Naive thymus-derived CD8-positive, alpha-beta T cell (primary cell): ENCODE measurements around the gene PTPN1. TPM values are rescaled to one million over a fixed set of nuclear protein-coding genes. Genes with fewer than 3 reads are reported as not detected.
A peak's percentile ranks its signal among the peaks of the same experiment; 100 is the strongest.

Experiments used
- ATAC-seq, 2 donors: fragments of 150-1000 bp; cut with Tn5 transposase in 1 of 2; sonication (Bioruptor Pico), chemical (Tn5 transposase) in 1 of 2; 1 replicate in 1 of 2; 2 replicates in 1 of 2; pipeline ENCODE4 v1.10.0; 2021; ENCODE audit warnings: mild to moderate bottlenecking in 2 of 2, moderate library complexity in 2 of 2
- POLR2A ChIA-PET: fragments of 350-600 bp; sonication (Branson Sonifier 250); formaldehyde crosslinking; loops from one replicate; lab custom pipeline; 2021; ENCODE audit warnings: antibody characterized with exemption; lab: Charles Lee
- DNase-seq, 10 donors: peaks; one replicate each; pipeline versions ENCODE4 v3.0.0 to v3.0.0-alpha.2; 2020 to 2022
- H3K27ac Mint-ChIP-seq, 10 donors: one replicate each; pipeline ENCODE4 v1.8.0; 2020 to 2022; ENCODE audit warnings: mild to moderate bottlenecking in 10 of 10, mixed read lengths in 10 of 10, moderate library complexity in 4 of 10, inconsistent platforms in 1 of 10
- H3K27me3 Mint-ChIP-seq, 5 donors: one replicate each; pipeline ENCODE4 v1.8.0; 2021 to 2022; ENCODE audit warnings: mixed read lengths in 5 of 5
- H3K36me3 Mint-ChIP-seq, 3 donors: one replicate each; pipeline ENCODE4 v1.8.0; 2020 to 2022; ENCODE audit warnings: mixed read lengths in 3 of 3, mild to moderate bottlenecking in 2 of 3, inconsistent platforms in 1 of 3
- H3K4me1 Mint-ChIP-seq, 4 donors: one replicate each; pipeline ENCODE4 v1.8.0; 2021 to 2022; ENCODE audit warnings: mixed read lengths in 4 of 4
- H3K4me3 Mint-ChIP-seq, 10 donors: one replicate each; pipeline ENCODE4 v1.8.0; 2020 to 2022; ENCODE audit warnings: mild to moderate bottlenecking in 10 of 10, mixed read lengths in 10 of 10, moderate library complexity in 6 of 10, inconsistent platforms in 1 of 10
- H3K9me3 Mint-ChIP-seq, 9 donors: one replicate each; pipeline ENCODE4 v1.8.0; 2020 to 2022; ENCODE audit warnings: mixed read lengths in 9 of 9, mild to moderate bottlenecking in 3 of 9, inconsistent platforms in 1 of 9, moderate library complexity in 1 of 9
- polyA plus RNA-seq, 3 donors: library from polyadenylated mRNA; unstranded; fragments of 300-500 nt; fragmentation: Illumina TruSeq; gene quantifications; one replicate each; pipeline ENCODE4 v1.2.3, GENCODE V29; 2021
- total RNA-seq, 8 experiments: library from RNA in 2 of 8; stranded (reverse) in 2 of 8; gene quantifications; one replicate each; pipeline ENCODE4 v1.2.3 and lab custom pipeline; 2021 to 2026

The PTPN1 gene
- total and polyA plus RNA-seq, 5 experiments from 2014 or later, result 29.1 to 56.7 (median 31.9) TPM

GRCh38 chr20:50585214-50585613 is 75.0 kb downstream of the PTPN1 start:
- POLR2A ChIA-PET, result interaction anchor here (1.3 kb wide), 1 partner anchor 74 kb away, joined by 8 read pairs; the partner anchor contains the start of gene PTPN1

GRCh38 chr20:50585678-50586077 is 75.5 kb downstream of the PTPN1 start:
- Mint-ChIP-seq H3K4me3 (no peak overlapping the region), H3K27ac (peak overlapping the region in 2 of 10 donors; percentile 27 to 61), H3K4me1 (peaks cover 2 to 12% (median 4%) of the 10 kb centered on the region in 4 donors), H3K9me3 (no peaks in the 10 kb centered on the region), H3K27me3 (no peaks in the 10 kb centered on the region), H3K36me3 (peaks cover 0 to 70% (median 0%) of the 10 kb centered on the region in 3 donors)
- ATAC-seq (no peak), DNase-seq (peak in 1 of 10 donors; percentile 22)
- POLR2A ChIA-PET, result interaction anchor here (1.3 kb wide), 1 partner anchor 75 kb away, joined by 8 read pairs; the partner anchor contains the start of gene PTPN1

More at GRCh38 chr20:50585214-50585613, 75.0 kb downstream of the PTPN1 start:
- DNase-seq (peak in 1 of 10 donors; percentile 6), ATAC-seq (no peak)
- no peaks in the 10 kb centered on the region for H3K9me3 Mint-ChIP-seq
- no peak overlapping the region for H3K4me3 Mint-ChIP-seq
- H3K4me1 Mint-ChIP-seq, result peaks cover 3 to 12% (median 4%) of the 10 kb centered on the region in 4 donors
- H3K36me3 Mint-ChIP-seq, result peaks cover 0 to 75% (median 0%) of the 10 kb centered on the region in 3 donors
- peak overlapping the region in 2 of 10 donors; percentile 3 to 61 for H3K27ac Mint-ChIP-seq
- H3K27me3 Mint-ChIP-seq, result no peaks in the 10 kb centered on the region

GRCh38 chr20:50586531-50587232 is 76.5 kb downstream of the PTPN1 start:
- peaks cover 0 to 60% (median 0%) of the 10 kb centered on the region in 3 donors for H3K36me3 Mint-ChIP-seq
- H3K4me1 Mint-ChIP-seq, result peaks cover 2 to 12% (median 4%) of the 10 kb centered on the region in 4 donors

GRCh38 chr20:50587291-50587961 is 77.2 kb downstream of the PTPN1 start:
- peak in 1 of 10 donors; percentile 59 for DNase-seq
- Mint-ChIP-seq H3K36me3 (peaks cover 0 to 53% (median 0%) of the 10 kb centered on the region in 3 donors), H3K27ac (peak overlapping the region in 2 of 10 donors; percentile 55 to 66)

More at GRCh38 chr20:50586531-50587232, 76.5 kb downstream of the PTPN1 start:
- Mint-ChIP-seq H3K27me3 (no peaks in the 10 kb centered on the region), H3K4me3 (no peak overlapping the region), H3K9me3 (no peaks in the 10 kb centered on the region), H3K27ac (peak overlapping the region in 4 of 10 donors; percentile 18 to 73 (median 38))
- peak in 1 of 10 donors; percentile 23 for DNase-seq
- POLR2A ChIA-PET, result no interaction called here
- ATAC-seq, result no peak

GRCh38 chr20:50588034-50588736 is 78.0 kb downstream of the PTPN1 start:
- peak overlapping the region in 6 of 10 donors; percentile 35 to 66 (median 45) for H3K27ac Mint-ChIP-seq
- no peaks in the 10 kb centered on the region for H3K27me3 Mint-ChIP-seq
- no peaks in the 10 kb centered on the region for H3K9me3 Mint-ChIP-seq
- H3K4me3 Mint-ChIP-seq, result no peak overlapping the region
- POLR2A ChIA-PET, result interaction anchor here (0.6 kb wide), 1 partner anchor 469 kb away, joined by 4 read pairs; no protein-coding TSS in a partner anchor
- H3K36me3 Mint-ChIP-seq, result peaks cover 0 to 45% (median 0%) of the 10 kb centered on the region in 3 donors
- ATAC-seq, result peak; percentile 81 to 86
- H3K4me1 Mint-ChIP-seq, result peaks cover 2 to 6% (median 3%) of the 10 kb centered on the region in 4 donors
- DNase-seq, result peak; percentile 35 to 80 (median 68)

More at GRCh38 chr20:50587291-50587961, 77.2 kb downstream of the PTPN1 start:
- no peak for ATAC-seq
- Mint-ChIP-seq H3K4me1 (peaks cover 2 to 7% (median 4%) of the 10 kb centered on the region in 4 donors), H3K27me3 (no peaks in the 10 kb centered on the region), H3K9me3 (no peaks in the 10 kb centered on the region), H3K4me3 (no peak overlapping the region)
- POLR2A ChIA-PET, result interaction anchor here (0.6 kb wide), 1 partner anchor 468 kb away, joined by 4 read pairs; no protein-coding TSS in a partner anchor

GRCh38 chr20:50589548-50590347 is 79.6 kb downstream of the PTPN1 start:
- Mint-ChIP-seq H3K27me3 (no peaks in the 10 kb centered on the region), H3K9me3 (no peaks in the 10 kb centered on the region), H3K36me3 (peaks cover 0 to 32% (median 0%) of the 10 kb centered on the region in 3 donors), H3K27ac (peak overlapping the region in 1 of 10 donors; percentile 20), H3K4me1 (peaks cover 0 to 6% (median 2%) of the 10 kb centered on the region in 4 donors), H3K4me3 (no peak overlapping the region)
- no peak for ATAC-seq
- no peak for DNase-seq
- POLR2A ChIA-PET, result interaction anchor here (0.6 kb wide), 1 partner anchor 405 kb away, joined by 3 read pairs; no protein-coding TSS in a partner anchor

GRCh38 chr20:50590348-50590664 is 80.1 kb downstream of the PTPN1 start:
- H3K4me1 Mint-ChIP-seq, result peaks cover 0 to 6% (median 4%) of the 10 kb centered on the region in 4 donors
- POLR2A ChIA-PET, result interaction anchor here (0.6 kb wide), 1 partner anchor 405 kb away, joined by 3 read pairs; no protein-coding TSS in a partner anchor
- H3K9me3 Mint-ChIP-seq, result no peaks in the 10 kb centered on the region
- peaks cover 0 to 26% (median 0%) of the 10 kb centered on the region in 3 donors for H3K36me3 Mint-ChIP-seq
- H3K27me3 Mint-ChIP-seq, result no peaks in the 10 kb centered on the region
- peak overlapping the region in 1 of 10 donors; percentile 56 for H3K27ac Mint-ChIP-seq
- DNase-seq (no peak), ATAC-seq (no peak)
- H3K4me3 Mint-ChIP-seq, result no peak overlapping the region

GRCh38 chr20:50591233-50591852 is 81.2 kb downstream of the PTPN1 start:
- Mint-ChIP-seq H3K27ac (peak overlapping the region in 7 of 10 donors; percentile 36 to 69 (median 43)), H3K36me3 (peaks cover 0 to 16% (median 0%) of the 10 kb centered on the region in 3 donors), H3K4me3 (no peak overlapping the region), H3K9me3 (no peaks in the 10 kb centered on the region), H3K4me1 (peaks cover 2 to 11% (median 5%) of the 10 kb centered on the region in 4 donors), H3K27me3 (no peaks in the 10 kb centered on the region)
- DNase-seq (no peak), ATAC-seq (no peak)
- POLR2A ChIA-PET, result no interaction called here

GRCh38 chr20:50592282-50593004 is 82.3 kb downstream of the PTPN1 start:
- no peak for ATAC-seq
- Mint-ChIP-seq H3K4me1 (peaks cover 2 to 12% (median 6%) of the 10 kb centered on the region in 4 donors), H3K36me3 (peaks cover 0 to 6% (median 0%) of the 10 kb centered on the region in 3 donors), H3K4me3 (no peak overlapping the region), H3K27ac (peak overlapping the region in 2 of 10 donors; percentile 48 to 49), H3K9me3 (no peaks in the 10 kb centered on the region), H3K27me3 (peaks cover 0 to 1% (median 0%) of the 10 kb centered on the region in 5 donors)
- POLR2A ChIA-PET, result interaction anchor here (0.6 to 1.2 kb wide), 2 partner anchors 10 to 121 kb away, joined by 3 read pairs; no protein-coding TSS in a partner anchor
- no peak for DNase-seq

GRCh38 chr20:50593005-50593335 is 82.8 kb downstream of the PTPN1 start:
- Mint-ChIP-seq H3K4me1 (peaks cover 2 to 10% (median 6%) of the 10 kb centered on the region in 4 donors), H3K27me3 (peaks cover 0 to 1% (median 0%) of the 10 kb centered on the region in 5 donors), H3K27ac (peak overlapping the region in 1 of 10 donors; percentile 48), H3K9me3 (no peaks in the 10 kb centered on the region), H3K4me3 (no peak overlapping the region), H3K36me3 (peaks cover 0 to 6% (median 0%) of the 10 kb centered on the region in 3 donors)
- ATAC-seq (no peak), DNase-seq (no peak)
- POLR2A ChIA-PET, result interaction anchor here (0.6 to 1.2 kb wide), 2 partner anchors 11 to 121 kb away, joined by 3 read pairs; no protein-coding TSS in a partner anchor
